ENCODE results near the gene NUP37.
"Not testable (repeated sequence)": the region's sequence is repeated elsewhere in the genome, so short reads cannot be mapped to it uniquely, and the experiment has no call there.

The NUP37 gene, protein sequence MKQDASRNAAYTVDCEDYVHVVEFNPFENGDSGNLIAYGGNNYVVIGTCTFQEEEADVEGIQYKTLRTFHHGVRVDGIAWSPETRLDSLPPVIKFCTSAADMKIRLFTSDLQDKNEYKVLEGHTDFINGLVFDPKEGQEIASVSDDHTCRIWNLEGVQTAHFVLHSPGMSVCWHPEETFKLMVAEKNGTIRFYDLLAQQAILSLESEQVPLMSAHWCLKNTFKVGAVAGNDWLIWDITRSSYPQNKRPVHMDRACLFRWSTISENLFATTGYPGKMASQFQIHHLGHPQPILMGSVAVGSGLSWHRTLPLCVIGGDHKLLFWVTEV

DNA sequence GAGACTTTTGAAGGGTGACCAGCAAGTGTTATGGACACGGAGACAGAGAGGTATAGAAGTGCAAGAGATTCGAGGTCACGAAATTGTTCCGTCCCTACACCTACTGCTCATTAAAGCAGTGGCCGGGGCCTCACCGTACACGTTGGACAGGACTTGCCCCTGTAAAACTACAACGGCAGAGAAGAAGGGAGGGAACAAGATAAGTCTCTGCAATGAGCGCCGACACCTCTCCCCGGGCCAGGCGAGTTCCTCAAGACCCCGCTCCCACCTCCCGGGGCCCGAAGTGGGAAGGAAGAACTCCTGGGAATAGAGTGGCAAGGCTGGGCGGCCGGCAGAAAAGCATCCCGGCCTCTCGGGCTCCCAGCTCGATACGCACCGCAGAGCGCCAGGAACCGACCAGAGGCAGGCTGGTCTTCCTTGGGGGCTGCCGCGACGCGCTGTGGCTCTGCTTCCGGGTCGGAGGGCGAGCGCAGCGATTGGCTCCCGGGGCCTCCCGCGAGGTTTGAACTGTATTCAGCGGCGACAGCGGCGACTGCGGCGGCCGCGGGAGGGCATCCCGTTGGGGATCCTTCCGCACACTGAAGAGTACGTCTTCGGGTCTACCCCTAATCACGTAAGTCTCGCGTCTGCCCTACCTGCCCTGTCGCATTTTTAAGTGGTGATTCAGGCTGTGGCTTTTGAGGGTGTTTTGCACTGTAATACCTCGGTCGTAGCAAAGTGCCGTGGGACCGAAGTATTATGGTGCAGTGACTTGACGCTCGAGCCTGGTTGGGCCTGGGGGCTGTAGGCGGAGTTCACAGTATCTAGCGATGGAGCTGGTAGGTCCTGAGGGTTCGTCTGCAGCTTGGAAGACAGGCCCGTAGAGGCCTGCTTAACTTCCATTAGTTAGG lies at the start of gene NUP37, which contains the start of gene PARPBP:
TSS of gene NUP37 (minus strand) at position 441 of the 890 bp plus-strand sequence. CDS start 1,596 bp downstream, outside the sequence.
TSS of gene PARPBP (plus strand) at position 510 of the 890 bp plus-strand sequence. CDS start 3,706 bp downstream, outside the sequence.
- Mint-ChIP-seq H3K36me3 (peaks cover 5 to 10% of the 10 kb centered on the region in 2 donors), H3K4me1 (peaks cover 11 to 16% of the 10 kb centered on the region in 2 donors), H3K9me3 (no peaks in the 10 kb centered on the region), H3K27ac (peak within 1 kb of the TSS; percentile 97), H3K4me3 (peak within 1 kb of the TSS; percentile 90 to 97), H3K27me3 (no peaks in the 10 kb centered on the region)
- DNase-seq (peak; percentile 89), ATAC-seq (replicated peaks) (peak; percentile 98)

GRCh38 chr12:102167821-102168604 lies 48.1 kb upstream of the NUP37 start:
- H3K27ac Mint-ChIP-seq = peak overlapping the region; percentile 63

DNA sequence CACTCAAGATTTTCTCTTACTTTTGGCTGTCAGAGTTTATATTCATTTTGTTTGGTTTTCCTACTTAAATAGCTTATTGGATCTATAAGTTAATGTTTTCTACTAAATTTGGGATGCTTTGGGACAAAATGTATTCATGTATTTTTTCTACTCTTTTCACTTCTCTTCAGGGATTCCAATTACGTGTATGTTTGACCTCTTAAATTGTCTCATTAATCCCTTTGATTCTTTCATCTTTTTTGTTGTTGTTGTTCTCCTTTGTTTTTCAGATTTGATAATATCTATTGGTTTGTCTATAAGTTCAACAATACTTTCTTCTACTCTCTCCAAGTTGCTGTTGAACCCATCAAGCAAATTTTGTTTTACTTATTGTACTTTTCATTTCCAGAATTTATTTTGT lies 43.5 kb upstream of the NUP37 start:
- Mint-ChIP-seq H3K36me3 (peaks cover 0 to 5% of the 10 kb centered on the region in 2 donors), H3K4me3 (no peak overlapping the region)

More at GRCh38 chr12:102167821-102168604, 48.1 kb upstream of the NUP37 start:
- Mint-ChIP-seq H3K9me3 (no peaks in the 10 kb centered on the region), H3K4me3 (no peak overlapping the region), H3K4me1 (peaks cover 7 to 11% of the 10 kb centered on the region in 2 donors), H3K27me3 (no peaks in the 10 kb centered on the region), H3K36me3 (peaks cover 0 to 7% of the 10 kb centered on the region in 2 donors)
- ATAC-seq (replicated peaks) (peak; percentile 82 to 86), DNase-seq (no peak)

DNA sequence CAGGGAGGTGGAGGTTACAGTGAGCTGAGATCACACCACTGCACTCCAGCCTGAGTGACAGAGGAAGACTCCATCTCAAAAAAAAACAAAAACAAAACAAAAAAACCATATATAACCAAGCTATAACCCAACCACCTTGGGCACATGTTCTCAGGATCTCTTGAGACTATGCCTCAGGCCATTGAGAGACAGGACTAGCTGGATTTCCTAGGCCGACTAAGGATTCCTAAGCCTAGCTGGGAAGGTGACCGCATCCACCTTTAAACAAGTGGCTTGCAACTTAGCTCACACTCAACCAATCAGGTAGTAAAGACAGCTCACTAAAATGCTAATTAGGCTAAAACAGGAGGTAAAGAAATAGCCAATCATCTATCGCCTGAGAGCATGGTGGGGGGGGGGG lies 35.3 kb upstream of the NUP37 start:
- ATAC-seq (replicated peaks); H3K27ac Mint-ChIP-seq; H3K4me1 Mint-ChIP-seq: not testable (repeated sequence)

More for the DNA sequence above, 43.5 kb upstream of the NUP37 start:
- DNase-seq (no peak), ATAC-seq (replicated peaks) (no peak)
- Mint-ChIP-seq H3K9me3 (no peaks in the 10 kb centered on the region), H3K4me1 (peaks cover 7 to 11% of the 10 kb centered on the region in 2 donors), H3K27ac (no peak overlapping the region), H3K27me3 (no peaks in the 10 kb centered on the region)

GRCh38 chr12:102147062-102147587 lies 27.2 kb upstream of the NUP37 start:
- ATAC-seq (replicated peaks); H3K36me3 Mint-ChIP-seq; H3K9me3 Mint-ChIP-seq; DNase-seq; H3K4me1 Mint-ChIP-seq; H3K4me3 Mint-ChIP-seq; H3K27ac Mint-ChIP-seq; H3K27me3 Mint-ChIP-seq: not testable (repeated sequence)

More for the DNA sequence above, 35.3 kb upstream of the NUP37 start:
- DNase-seq, H3K27me3 Mint-ChIP-seq, H3K9me3 Mint-ChIP-seq, H3K4me3 Mint-ChIP-seq, H3K36me3 Mint-ChIP-seq: not testable (repeated sequence)

DNA sequence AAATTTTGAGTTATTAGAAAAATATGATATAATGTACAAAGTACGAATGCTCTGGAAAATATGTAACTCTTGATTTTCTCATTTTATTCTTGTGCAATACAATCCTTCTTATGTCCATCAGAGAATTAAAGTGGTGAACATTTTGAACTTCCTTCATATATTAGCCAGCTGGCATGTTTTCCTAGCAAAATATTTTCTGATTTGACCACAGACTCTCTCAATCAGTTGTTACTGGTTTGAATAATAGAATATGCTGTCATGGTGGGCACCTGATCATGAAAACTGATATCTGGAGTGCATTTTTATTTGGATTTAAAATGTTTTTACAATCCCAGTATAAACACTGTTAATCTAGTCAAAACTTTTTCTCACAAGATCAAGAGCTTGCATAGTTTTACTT lies 24.3 kb upstream of the NUP37 start:
- no peaks in the 10 kb centered on the region for H3K4me1 Mint-ChIP-seq
- H3K9me3 Mint-ChIP-seq = no peaks in the 10 kb centered on the region
- no peak for ATAC-seq (replicated peaks)
- H3K27ac Mint-ChIP-seq = no peak overlapping the region
- no peaks in the 10 kb centered on the region for H3K27me3 Mint-ChIP-seq
- peaks cover 2 to 7% of the 10 kb centered on the region in 2 donors for H3K36me3 Mint-ChIP-seq
- no peak for DNase-seq
- no peak overlapping the region for H3K4me3 Mint-ChIP-seq

DNA sequence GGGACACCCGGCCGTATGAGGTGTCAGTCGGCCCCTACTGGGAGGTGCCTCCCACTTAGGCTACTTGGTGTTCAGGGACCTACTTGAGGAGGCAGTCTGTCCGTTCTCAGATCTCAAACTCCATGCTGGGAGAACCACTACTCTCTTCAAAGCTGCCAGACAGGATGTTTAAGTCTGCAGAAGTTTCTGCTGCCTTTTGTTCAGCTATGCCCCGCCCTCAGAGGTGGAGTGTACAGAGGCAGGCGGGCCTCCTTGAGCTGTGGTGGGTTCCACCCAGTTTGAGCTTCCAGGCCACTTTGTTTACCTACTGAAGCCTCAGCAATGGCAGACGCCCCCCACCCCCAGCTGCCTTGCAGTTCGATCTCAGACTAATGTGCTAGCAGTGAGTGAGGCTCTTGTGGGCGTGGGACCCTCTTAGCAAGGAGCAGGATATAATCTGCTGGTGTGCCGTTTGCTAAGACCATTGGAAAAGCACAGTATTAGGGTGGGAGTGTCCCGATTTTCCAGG lies 23.0 kb upstream of the NUP37 start:
- H3K27me3 Mint-ChIP-seq; H3K27ac Mint-ChIP-seq; H3K4me3 Mint-ChIP-seq; DNase-seq; ATAC-seq (replicated peaks); H3K4me1 Mint-ChIP-seq; H3K9me3 Mint-ChIP-seq: not testable (repeated sequence)
- peaks cover 7 to 15% of the 10 kb centered on the region in 2 donors for H3K36me3 Mint-ChIP-seq

DNA sequence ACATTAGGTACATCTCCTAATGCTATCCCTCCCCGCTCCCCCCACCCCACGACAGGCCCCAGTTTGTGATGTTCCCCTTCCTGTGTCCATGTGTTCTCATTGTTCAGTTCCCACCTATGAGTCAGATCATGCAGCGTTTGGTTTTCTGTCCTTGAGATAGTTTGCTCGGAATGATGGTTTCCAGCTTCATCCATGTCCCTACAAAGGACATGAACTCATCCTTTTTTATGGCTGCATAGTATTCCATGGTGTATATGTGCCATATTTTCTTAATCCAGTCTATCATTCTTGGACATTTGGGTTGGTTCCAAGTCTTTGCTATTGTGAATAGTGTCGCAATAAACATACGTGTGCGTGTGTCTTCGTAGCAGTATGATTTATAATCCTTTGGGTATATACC lies 17.7 kb upstream of the NUP37 start:
- H3K4me3 Mint-ChIP-seq; H3K4me1 Mint-ChIP-seq; DNase-seq; H3K27me3 Mint-ChIP-seq; H3K9me3 Mint-ChIP-seq; ATAC-seq (replicated peaks); H3K27ac Mint-ChIP-seq: not testable (repeated sequence)
- peaks cover 7 to 20% of the 10 kb centered on the region in 2 donors for H3K36me3 Mint-ChIP-seq

DNA sequence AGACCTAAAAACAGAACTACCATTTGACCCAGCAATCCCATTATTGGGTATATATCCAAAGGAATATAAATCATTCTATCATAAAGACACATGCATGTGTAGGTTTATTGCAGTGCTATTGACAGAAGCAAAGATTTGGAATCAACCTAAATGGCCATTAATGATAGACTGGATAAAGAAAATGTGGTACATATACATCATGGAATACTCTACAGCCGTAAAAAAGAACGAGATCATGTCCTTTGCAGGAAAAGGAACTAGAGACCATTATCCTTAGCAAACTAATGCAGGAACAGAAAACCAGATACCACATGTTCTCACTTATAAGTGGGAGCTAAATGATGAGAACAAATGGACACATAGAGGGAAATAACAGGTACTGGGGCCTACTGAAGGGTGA lies 11.5 kb upstream of the NUP37 start:
- not testable (repeated sequence) for ATAC-seq (replicated peaks); H3K9me3 Mint-ChIP-seq; H3K4me3 Mint-ChIP-seq; DNase-seq; H3K27me3 Mint-ChIP-seq; H3K4me1 Mint-ChIP-seq; H3K27ac Mint-ChIP-seq
- peaks cover 10 to 39% of the 10 kb centered on the region in 2 donors for H3K36me3 Mint-ChIP-seq

GRCh38 chr12:102130720-102131119 lies 10.8 kb upstream of the NUP37 start:
- H3K27ac Mint-ChIP-seq; H3K4me3 Mint-ChIP-seq; H3K27me3 Mint-ChIP-seq; DNase-seq; H3K4me1 Mint-ChIP-seq; H3K9me3 Mint-ChIP-seq; ATAC-seq (replicated peaks): not testable (repeated sequence)
- H3K36me3 Mint-ChIP-seq = peaks cover 10 to 39% of the 10 kb centered on the region in 2 donors

GRCh38 chr12:102121328-102121727 lies 1.4 kb upstream of the NUP37 start:
- H3K36me3 Mint-ChIP-seq; DNase-seq; H3K27me3 Mint-ChIP-seq; H3K27ac Mint-ChIP-seq; H3K9me3 Mint-ChIP-seq; ATAC-seq (replicated peaks): not testable (repeated sequence)
- Mint-ChIP-seq H3K4me1 (peaks cover 11 to 14% of the 10 kb centered on the region in 2 donors), H3K4me3 (peak overlapping the region; percentile 90 to 97)

DNA sequence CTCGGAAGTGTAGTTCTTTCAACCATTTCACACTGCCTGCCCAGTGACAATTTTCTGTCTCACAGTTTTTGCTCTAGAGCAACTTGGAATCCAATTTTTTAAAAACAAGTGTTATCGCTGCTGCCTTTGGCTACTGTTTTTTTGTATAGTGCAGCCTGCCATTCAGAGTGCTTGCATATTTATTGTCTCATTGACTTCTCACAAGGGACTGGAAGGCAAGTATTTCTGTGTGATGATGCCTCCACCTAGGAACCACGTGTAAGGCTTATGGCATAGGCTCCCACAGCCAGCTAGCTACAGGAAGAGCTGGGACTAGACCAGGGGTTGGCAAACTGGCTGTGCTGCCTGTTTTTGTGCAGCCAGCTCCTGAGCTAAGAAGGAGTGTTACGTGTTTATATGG lies 972 bp upstream of the NUP37 start:
- no peaks in the 10 kb centered on the region for H3K9me3 Mint-ChIP-seq
- no peak for ATAC-seq (replicated peaks)
- peak overlapping the region; percentile 90 to 97 for H3K4me3 Mint-ChIP-seq
- peaks cover 5 to 10% of the 10 kb centered on the region in 2 donors for H3K36me3 Mint-ChIP-seq
- no peaks in the 10 kb centered on the region for H3K27me3 Mint-ChIP-seq
- H3K27ac Mint-ChIP-seq = peak overlapping the region; percentile 97
- DNase-seq = no peak
- peaks cover 11 to 16% of the 10 kb centered on the region in 2 donors for H3K4me1 Mint-ChIP-seq

DNA sequence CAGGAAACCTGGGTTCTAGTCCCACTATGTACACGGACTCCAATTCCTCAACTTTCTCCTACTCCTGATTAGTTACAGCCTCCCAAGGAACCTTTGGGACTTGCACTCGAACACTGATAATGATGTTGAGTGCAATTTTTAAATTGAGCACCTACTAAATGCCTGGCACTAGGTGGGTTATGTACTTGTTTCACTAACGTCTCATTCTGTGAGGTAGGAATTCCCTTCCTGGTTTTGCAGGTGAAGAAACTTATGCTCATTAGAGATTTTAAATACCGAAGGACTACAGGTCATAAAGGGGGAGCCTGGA lies 605 bp upstream of the NUP37 start:
- peak overlapping the region; percentile 97 for H3K27ac Mint-ChIP-seq
- H3K36me3 Mint-ChIP-seq = peaks cover 5 to 10% of the 10 kb centered on the region in 2 donors

More for the DNA sequence above, 605 bp upstream of the NUP37 start:
- ATAC-seq (replicated peaks) (no peak), DNase-seq (no peak)
- peaks cover 11 to 16% of the 10 kb centered on the region in 2 donors for H3K4me1 Mint-ChIP-seq
- no peaks in the 10 kb centered on the region for H3K9me3 Mint-ChIP-seq
- H3K4me3 Mint-ChIP-seq = peak overlapping the region; percentile 90 to 97
- H3K27me3 Mint-ChIP-seq = no peaks in the 10 kb centered on the region

Data from stimulated activated naive B cell treated with anti-CD40 and anti-IgM and Interleukin-4, amounts not matched to agents 10 μg/mL and 1 μg/mL and 100 μg/mL, for 72 hours (primary cell).